GM10266 (cell line): ENCODE results near the gene NAGLU.

Experiments used
- DNase-seq: peaks from one replicate; pipeline ENCODE4 v3.0.0; 2012; ENCODE audit errors: extremely low spot score
- CTCF ChIP-seq: IDR thresholded peaks from 2 replicates; pipeline ENCODE4 v1.5.1; 2012; ENCODE audit warnings: mild to moderate bottlenecking, low read depth; ENCODE audit not compliant: control insufficient read depth, insufficient read depth; ENCODE audit errors: missing control alignments

Gene NAGLU

GRCh38 chr17:42514279-42514678, 21.8 kb upstream of the NAGLU start:
- no peak for DNase-seq
- no peak for TF ChIP-seq CTCF

GRCh38 chr17:42514867-42515266, 21.2 kb upstream of the NAGLU start:
- no peak for TF ChIP-seq CTCF

GRCh38 chr17:42517516-42517915, 18.5 kb upstream of the NAGLU start:
- TF ChIP-seq CTCF: peak; percentile 94

More at GRCh38 chr17:42514867-42515266, 21.2 kb upstream of the NAGLU start:
- no peak for DNase-seq

GRCh38 chr17:42518046-42518754, 17.8 kb upstream of the NAGLU start:
- TF ChIP-seq CTCF: no peak
- no peak for DNase-seq

More at GRCh38 chr17:42517516-42517915, 18.5 kb upstream of the NAGLU start:
- DNase-seq: peak; percentile 72

GRCh38 chr17:42518755-42519545, 17.1 kb upstream of the NAGLU start:
- TF ChIP-seq CTCF: no peak

GRCh38 chr17:42519546-42520491, 16.2 kb upstream of the NAGLU start:
- DNase-seq: no peak
- TF ChIP-seq CTCF: no peak

More at GRCh38 chr17:42518755-42519545, 17.1 kb upstream of the NAGLU start:
- DNase-seq: no peak
